ENCODE measurements around the gene MYRF.

MYRF gene

GRCh38 chr11:61834278-61835048 is 82.0 kb downstream of the MYRF start:
- peak overlapping the region; percentile 41 for H3K27ac ChIP-seq
- TF ChIP-seq ZFX (IDR thresholded peaks at IDR 0.05) (no peak), CTCF (conservative IDR thresholded peaks at IDR 0.05) (no peak)

- TF ChIP-seq CTCF (conservative IDR thresholded peaks at IDR 0.05) (no peak), ZFX (IDR thresholded peaks at IDR 0.05) (no peak)
- H3K27ac ChIP-seq = no peak overlapping the region
Measured at GRCh38 chr11:61836193-61836592, 83.8 kb downstream of the MYRF start.

DNA sequence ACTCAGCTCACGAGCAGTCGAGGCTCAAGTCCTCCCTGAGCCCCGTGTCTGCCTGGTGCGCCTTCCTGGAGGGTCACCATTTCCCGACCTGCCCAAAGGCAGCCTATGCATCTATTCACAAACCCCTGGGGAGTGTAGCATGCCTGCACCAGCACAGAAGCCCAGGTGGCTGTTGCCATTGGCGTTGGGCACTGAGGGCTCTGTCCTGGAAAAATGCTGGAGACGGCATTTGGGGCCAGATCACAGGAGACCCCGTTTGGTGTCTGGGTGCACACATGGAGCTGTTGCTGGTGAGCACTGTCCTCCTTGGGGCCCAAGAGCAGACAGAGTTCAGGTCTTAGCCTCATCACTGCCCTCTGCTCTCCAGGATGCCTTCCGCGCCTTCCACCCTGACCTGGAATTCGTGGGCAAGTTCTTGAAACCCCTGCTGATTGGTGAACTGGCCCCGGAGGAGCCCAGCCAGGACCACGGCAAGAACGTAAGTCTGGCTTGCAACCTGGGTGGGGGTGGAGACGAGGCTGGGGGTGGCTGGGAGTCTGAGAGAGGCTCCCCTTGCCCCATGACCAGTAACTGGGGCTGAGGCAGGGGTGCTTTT is 85.1 kb downstream of the MYRF start:
- TF ChIP-seq CTCF (conservative IDR thresholded peaks at IDR 0.05) (no peak), ZFX (IDR thresholded peaks at IDR 0.05) (no peak)
- no peak overlapping the region for H3K27ac ChIP-seq

Measured in C4-2B (cell line).